HG02870 (cell line): Measurements from ENCODE around the gene EIF4G3.
"Not testable (repeated sequence)": the region's sequence is repeated elsewhere in the genome, so short reads cannot be mapped to it uniquely, and the experiment has no call there.

ENCODE experiments used
- ATAC-seq: cut with Tn5 transposase; IDR thresholded peaks from one replicate; pipeline ENCODE4 v1.9.1; 2021; ENCODE audit warnings: mild to moderate bottlenecking, moderate library complexity; ENCODE audit not compliant: unreplicated experiment

The EIF4G3 gene

DNA sequence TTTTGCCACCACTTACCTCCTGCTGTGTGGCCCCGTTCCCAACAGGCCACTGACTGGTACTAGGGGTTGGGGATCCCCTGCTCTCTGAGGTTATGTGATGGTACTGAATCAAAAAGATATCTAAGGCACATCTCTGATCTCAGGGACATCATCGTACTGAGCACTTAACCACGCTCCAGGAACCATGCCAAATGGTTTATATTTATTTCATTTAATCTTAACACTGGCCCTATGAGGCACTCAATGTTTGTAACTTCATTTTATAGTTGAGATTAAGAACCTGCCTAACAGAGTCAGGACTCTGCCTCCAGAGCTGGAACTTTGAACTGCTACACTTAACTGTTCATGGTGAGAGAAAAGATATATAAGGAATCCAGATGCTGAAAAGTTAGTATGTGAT, 291.6 kb downstream of the EIF4G3 start:
- no peak for ATAC-seq

DNA sequence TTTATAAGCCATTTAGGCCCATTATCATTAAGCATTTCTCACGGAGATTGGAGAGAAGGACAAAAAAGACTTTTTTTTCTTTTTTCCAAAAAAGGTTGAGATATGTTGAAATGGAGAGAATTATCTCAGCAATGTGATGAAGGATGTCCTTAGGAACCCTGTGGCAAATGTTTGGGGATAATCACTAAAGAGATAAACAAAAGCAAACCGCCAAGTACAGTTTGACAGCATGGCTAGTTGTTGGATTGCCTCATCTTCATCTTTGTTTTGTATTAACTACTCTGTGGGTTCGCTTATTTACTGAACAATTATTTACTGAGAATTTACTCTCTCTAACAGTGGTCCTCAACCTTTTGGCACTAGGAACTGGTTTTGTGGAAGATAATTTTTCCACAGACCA, 292.2 kb downstream of the EIF4G3 start:
- no peak for ATAC-seq

DNA sequence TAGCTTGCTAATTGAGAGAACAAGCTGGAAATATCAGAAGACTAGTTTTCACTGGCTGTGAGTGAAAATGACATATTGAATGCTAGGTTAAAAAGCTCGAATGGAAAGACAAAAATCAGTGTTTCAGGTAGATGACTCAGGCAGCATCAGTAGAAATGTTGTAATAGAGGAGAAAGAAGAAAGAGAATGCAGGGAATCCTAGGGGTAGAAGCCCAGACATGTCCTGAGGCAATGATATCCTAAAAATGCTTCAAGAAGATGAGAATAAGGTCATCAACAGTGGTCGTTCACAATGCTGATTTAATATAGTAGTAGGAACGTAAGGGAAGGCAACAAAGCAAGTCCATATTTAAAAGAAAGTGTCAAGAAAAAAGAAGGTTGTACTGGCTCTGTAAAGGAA, 292.9 kb downstream of the EIF4G3 start:
- no peak for ATAC-seq

DNA sequence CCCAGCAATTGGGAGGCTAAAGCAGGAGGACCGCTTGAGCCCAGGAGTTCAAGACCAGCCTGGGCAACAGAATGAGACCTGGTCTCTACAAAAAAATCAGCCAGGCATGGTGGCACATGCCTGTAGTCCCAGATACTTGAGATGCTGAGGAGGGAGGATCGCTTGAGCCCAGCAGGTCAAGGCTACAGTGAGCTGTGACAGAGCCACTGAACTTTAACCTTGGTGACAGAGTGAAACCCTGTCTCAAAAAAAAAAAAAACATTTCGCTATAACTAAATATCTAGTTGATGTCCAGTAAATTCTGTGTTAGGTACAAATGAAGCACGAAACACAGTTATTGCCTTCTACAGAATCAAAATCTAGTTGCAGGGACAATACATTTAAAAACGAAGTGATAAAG, 293.9 kb downstream of the EIF4G3 start:
- no peak for ATAC-seq

DNA sequence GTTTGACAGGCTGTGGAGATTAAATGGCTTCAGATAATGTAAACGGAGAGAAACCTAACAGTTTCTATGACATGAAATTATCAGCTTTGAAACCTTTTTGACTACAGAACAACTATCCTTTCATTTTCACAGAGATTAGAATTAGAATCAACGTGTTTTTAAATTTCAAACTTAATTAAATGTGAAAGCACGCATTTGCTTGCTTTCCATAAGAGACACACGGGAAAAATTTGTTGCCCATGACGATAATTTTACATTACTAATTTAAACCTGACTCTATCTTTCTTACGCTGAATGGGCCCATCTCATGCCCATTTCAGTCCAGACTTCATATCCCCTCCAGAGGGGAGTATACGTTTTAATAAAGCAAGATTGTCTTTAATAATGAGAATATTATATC, 297.9 kb downstream of the EIF4G3 start:
- no peak for ATAC-seq

DNA sequence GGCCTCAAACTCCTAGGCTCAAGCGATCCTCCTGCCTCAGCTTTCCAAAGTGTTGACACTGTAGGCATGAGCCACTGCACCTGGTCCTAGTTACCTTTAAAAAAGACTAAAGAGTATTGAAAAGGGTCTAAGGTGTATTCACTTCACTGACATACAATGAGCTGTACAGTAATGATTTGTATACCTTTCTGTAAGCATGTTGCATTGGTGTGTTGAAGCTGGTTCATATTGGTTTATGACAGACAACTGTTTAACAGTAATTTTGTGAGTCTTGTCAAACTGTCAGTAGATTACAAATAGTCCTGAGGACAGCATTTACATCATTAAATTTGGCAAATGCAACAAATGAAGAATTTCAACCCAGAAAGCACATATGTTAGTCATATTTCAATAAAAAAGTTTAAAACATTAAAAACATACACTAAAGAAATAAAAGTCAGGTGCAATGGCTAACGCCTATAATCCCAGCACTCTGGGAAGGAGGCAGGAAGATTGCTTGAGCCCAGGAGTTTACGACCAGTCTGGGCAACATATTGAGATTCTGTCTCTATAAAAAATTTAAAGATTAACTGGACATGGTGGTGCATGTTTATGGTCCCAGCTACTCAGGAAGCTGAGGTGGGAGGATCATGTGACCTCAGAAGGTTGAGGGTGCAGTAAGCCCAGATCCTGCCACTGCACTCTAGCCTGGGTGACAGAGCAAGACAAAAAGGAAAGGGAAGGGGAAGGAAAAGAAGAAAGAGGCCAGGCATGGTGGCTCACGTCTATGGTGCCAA, 301.3 kb downstream of the EIF4G3 start:
- no peak for ATAC-seq

DNA sequence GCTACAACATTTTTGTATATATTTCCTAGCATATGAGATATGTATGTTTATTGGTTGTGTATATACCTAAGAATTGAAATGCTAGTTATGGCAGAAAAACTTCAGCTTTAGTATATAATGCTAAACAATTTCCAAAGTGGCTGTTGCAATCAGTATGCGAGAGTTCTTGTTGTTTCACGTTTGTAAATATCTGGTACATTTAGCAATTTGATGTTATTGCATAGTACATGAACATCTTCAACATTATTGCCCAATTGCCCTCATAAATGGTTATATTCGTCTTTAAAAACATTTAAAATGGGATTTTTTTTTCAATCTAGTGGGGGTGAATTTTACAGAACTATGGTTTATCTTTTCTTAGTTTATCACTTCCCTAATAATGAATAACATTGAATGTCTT, 303.4 kb downstream of the EIF4G3 start:
- no peak for ATAC-seq

DNA sequence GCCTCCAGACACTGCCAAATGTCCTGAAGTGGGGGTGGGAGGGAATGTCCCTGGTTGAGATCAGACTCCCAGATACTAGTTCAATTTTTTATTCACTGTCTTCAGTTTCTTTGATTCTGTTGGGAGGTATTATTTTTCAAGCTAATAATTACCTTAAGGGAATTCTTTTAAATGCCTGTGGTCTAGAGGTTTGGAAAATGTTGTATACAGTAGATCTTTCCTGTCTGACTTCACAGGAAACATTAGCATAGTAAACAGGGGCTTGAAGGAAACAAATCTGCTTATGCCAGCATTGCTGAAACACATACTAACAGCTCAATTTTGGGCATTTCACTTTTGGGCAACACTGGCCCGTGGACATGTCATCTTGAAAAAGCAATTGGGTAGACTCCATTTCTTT, 305.3 kb downstream of the EIF4G3 start:
- ATAC-seq = no peak

DNA sequence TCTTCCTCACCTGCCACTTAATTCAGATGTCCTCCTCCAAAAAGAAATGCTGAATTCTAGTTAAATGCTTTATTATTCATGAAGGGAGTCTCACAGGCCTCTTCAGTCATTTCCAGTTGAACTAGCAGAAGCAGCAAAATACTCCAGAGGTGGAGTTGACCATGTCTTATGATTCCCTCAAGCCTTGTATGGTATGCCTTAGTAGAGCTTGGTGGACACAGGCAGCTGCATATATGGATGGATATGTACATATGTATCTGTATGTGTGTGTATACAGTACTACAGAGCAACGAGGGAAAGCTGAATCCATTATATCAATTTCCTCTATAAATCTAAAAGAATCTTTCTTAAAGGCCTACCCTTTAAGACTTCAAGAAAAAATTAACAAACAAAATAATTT, 306.0 kb downstream of the EIF4G3 start:
- ATAC-seq = no peak

DNA sequence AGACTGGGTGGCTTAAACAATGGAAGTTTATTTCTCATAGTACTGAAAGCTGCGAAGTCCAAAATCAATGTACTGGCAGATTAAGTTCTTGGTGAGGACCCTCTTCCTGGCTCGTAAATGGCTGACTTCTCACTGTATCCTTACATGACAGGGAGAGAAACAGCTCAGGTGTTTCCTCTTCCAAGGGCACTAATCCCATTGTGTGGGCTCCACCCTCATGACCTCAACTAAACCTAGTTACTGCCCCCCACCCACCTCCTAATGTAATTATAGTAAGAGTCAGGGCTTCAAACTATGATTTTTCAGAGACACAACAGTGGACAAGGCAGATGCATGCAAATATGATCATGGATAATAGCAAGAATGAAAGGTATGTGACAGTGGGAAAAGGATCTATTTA, 308.4 kb downstream of the EIF4G3 start:
- no peak for ATAC-seq

DNA sequence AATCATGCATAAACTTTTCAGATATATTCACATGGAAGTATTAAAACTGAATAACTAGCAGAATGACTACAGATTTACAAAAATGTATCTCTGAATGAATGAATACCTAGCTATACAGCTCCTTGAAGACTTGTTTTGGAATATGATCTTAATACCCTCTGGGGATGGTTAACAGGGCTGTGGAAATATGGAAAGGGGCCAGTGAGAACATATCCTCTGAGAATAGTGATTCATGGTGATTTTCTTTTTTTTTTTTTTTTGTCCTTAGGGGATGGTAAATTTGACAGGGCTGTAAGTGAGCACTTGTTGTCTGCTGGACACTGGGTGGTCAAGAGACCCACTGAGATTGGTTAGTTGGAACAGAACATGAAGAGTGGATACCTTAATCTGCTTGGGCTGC, 308.9 kb downstream of the EIF4G3 start:
- no peak for ATAC-seq

DNA sequence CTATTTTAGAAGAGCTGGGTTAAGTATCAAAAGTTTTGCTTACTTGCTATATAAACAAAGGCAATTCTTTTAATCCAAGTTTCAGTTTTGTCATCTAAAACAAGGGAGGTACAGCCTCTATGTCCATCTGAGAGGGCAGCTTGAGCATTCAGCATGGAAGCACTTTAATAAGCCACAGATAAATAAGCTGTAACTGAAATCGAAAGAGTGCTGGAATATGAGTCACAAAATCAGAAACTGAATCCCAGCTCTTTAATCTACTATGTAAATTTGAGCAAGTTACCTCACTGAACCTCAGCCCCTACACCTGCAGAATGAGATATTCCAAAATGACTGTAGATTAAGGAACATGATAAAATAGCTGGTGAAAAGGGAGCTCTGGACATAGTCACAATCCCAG, 309.6 kb downstream of the EIF4G3 start:
- ATAC-seq = no peak

DNA sequence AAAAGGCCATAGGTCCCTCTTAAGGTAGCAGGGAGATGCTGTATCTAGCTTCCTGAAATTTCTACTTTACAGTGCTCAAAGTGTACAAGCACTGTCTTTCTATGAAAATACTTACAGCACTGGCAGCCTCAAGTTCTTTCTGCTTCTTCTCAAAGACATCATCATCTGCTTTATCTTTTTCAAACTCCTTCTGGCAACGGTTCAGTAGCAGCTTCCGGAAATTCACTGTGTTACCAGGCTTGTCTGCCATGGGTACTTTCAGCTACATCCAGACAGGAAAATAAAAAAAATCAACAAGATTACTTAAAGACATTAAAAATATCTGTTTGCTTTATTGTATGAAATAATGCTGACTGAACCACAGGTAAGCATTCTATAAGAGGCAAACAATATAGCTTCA, 311.7 kb downstream of the EIF4G3 start:
- no peak for ATAC-seq

DNA sequence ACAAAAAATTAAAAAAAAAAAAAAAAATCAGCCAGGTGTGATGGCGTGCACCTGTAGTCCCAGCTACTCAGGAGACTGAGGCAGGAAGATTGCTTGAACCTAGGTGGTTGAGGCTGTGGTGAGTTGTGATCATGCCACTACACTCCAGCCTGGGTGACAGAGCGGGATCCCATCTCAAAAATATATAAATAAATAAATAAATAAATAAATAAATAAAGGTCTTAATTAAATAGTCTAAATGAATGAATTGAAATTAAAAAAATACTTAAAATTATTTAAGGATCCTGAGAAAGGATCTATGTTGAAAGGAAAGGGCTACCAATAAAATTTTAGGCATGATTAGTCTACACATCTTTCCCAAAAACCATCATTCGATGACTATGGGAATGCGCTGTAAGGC, 322.2 kb downstream of the EIF4G3 start:
- ATAC-seq = no peak

DNA sequence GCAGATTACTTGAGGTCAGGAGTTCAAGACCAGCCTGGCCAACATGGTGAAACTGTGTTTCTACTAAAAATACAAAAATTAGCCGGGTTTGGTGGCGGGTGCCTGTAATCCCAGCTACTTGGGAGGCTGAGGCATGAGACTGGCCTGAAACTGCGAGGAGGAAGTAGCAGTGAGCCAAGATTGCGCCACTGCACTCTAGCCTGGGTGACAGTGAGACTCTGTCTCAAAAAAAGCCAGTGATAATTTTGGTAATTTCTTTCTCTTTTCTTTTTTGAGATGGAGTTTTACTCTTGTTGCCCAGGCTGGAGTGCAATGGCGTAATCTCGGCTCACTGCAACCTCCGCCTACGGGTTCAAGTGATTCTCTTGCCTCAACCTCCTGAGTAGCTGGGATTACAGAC, 324.9 kb downstream of the EIF4G3 start:
- not testable (repeated sequence) for ATAC-seq

DNA sequence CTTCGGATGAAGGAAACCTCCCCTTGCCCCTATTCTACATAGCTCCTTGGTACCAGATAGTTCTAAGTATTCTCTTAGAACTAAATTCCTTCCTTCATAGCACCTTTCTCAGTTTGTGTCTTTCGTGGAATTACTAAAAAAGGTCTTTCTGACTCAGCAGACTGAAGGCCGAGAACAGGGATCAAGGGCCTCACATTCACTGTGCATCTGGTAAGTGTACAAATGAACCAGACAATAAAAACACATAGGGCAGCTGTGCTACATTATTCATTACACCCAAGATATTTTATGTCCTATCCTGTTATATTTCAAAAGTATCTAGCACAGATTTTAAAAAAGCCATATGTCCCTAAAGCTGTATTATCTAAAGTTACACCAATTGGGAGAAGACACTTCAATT, 326.7 kb downstream of the EIF4G3 start:
- ATAC-seq = no peak

DNA sequence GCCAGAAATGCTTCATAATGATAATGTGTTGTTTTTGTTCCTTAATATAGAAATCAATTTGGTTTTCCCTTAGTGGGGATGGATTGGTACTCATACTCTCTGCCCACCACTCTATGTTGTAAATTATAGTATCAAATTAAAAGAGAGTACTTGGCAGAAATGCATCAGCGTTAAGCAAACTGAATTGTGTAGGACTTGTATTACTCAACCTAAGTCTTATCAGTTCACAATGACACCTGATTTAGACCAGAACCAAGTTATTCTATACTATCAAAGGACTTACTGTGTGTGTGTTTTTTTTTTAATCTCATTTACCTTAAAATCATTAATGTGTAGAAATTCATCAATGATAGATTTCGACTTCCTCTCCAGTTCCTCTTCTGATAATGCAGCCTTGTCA, 327.6 kb downstream of the EIF4G3 start:
- no peak for ATAC-seq

DNA sequence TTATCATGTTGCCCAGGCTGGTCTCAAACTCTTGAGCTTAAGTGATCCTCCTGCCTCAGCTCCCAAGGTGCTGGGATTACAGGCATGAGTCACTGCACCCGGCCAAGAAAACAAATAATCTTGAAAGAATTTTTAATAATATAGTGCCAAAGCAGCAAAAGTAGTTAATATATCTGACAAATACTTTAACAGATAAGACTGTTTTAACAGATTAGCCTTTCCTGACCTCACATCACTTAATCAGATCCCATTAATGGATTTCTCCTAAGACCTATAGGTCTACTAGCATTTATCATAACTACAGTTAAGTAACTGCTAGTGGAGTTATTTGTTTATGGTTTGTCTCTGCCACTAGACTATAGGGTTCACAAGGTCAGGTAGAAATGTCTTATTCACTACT, 328.5 kb downstream of the EIF4G3 start:
- no peak for ATAC-seq

DNA sequence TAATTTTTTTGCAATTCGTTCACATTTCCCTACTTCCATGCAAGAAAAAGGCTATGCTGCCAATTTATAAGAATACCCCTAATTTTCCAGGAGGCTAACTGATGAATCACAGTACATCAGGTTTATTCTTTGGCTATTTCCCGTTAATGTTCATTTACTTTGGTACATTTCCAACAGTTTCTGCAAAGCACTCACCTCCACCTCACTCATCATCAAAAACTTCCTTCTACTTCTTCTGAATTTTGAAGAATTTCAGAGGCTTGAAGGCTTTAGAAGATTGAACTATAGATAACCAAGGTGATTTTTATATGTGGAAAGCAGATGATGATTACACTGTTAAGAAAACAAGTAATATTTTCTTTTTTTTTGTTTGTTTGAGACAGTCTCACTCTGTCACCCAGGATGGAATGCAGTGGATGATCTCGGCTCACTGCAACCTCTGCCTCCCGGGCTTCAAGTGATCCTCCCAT, 329.1 kb downstream of the EIF4G3 start:
- ATAC-seq = no peak

DNA sequence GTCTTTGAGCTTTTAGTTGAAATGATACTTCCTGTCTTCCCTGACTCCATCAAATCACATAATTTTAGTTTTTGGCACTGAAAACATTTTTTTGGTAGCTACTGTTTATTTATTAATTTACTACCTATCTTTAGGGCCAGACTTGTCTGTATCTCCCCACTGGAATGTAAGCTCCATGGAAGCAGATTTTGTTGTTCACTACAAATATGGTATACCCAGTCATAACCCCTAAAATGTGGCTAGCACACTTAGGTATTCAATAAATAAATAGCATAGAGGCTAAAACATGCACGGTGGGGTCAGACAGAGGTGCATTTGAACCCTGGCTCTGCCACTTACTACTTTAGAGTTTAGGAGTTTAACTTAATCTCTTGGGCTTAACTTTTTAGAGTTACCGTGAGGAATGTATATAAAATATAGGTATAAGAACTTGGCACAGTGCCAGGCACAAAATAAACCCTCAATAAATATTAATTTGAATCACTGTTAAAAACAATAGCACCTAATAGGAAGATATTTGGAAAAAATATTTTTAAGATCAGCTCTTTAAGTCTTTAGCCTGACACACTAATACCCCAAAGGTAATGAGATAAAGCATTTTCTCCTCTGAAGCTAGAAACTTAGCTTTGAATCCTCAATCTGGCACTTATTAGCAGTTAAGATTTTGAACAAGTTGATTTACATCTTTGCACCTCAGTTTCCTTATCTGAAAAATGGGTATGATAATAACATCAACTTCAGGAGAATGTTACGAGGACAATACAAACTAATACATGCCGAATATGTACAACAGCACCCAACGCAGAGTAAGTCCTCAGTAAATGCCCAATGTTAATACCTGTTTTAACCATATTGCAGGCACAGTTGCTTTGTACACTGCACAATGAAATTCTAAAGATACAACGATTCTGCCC, 330.0 kb downstream of the EIF4G3 start:
- ATAC-seq = no peak

DNA sequence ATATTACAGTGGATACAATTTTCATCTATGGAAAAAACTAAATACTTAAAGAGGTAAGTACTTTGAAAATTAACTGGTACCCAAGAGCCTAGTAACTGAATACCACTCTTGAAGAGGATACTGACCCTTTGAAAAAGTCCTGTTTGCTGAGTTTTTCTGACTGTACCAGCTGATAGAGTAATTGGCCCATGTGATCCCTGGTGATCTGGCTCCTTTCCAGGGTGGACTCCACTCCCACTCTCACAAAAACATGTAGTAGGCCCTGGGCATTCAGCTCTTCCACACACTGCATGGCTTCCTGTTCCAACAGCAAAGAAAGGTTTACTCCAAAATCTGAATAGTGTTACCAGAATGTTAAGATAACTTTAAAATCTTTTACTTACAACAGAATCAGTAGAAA, 336.0 kb downstream of the EIF4G3 start:
- ATAC-seq = no peak

DNA sequence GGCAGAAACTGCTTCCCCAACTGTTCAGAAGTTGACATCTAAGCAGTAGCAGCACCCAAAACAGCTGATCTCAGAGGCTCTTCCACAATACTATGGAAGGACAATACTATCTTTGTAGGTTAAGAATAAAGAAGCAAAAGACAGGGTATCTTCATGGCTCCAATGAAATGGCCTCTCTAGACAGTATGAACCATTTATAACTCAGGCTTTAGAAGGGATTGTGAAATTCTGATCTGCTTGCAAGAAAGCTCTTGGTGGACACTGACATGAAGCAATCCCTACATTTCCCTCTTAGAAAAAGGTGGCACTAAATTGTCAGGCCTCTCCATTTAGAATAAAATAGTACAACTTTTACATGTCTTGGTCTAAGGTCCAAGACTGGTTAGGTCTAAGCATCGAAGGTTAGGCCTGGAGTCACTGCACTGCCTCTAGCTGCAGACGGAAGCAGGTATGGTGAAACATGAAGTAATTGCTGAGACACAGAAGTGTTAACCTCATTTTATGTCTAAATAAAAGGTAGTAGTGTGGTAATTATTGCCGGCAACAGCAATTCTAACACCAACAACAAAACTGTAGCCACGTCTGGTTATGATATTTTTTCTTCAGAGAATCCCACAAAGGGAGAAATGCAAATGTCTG, 339.0 kb downstream of the EIF4G3 start:
- ATAC-seq = no peak
